Measurements from ENCODE around the gene DNAH3.
A peak's percentile ranks its signal among the peaks of the same experiment; 100 is the strongest.
"Not testable (repeated sequence)": the region's sequence is repeated elsewhere in the genome, so short reads cannot be mapped to it uniquely, and the experiment has no call there.

DNAH3 gene

DNA sequence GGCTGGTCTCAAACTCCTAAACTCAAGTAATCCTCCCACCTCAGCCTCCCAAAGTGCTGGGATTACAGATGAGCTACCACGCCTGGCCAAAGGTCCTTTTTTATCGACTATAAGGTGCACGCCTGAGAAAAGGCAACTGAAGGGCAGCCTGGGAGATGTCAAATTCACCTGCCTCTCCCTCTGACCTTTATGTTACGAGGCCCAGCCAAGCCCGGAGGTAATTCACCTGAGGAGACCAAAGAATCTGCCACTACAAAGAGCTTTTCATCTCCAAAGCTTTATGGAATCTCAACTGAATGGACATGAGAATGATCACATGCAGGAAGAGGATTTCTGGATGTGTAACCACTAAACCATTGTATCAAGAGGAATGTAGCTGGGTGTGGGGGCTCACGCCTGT, 212.9 kb downstream of the DNAH3 start:
- no peak for DNase-seq

DNA sequence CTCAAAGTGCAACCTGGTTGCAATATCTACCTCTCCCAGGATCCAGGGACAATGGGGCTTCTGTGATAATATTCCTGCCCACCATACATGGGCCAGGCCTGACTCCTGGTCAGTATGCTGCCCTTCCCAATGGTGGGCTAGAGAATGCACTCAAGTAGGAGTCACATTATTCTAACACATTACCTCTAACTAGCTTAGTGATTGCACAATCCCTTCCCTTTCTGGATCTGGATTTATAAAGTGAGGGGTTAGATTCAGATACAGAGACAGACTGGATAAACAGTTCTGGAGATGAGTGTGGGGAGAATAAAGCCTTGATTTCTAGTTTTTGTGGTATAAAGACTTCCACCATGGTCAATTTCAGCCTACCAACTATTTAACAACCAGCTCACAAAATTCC, 217.1 kb downstream of the DNAH3 start:
- no peak for DNase-seq

DNA sequence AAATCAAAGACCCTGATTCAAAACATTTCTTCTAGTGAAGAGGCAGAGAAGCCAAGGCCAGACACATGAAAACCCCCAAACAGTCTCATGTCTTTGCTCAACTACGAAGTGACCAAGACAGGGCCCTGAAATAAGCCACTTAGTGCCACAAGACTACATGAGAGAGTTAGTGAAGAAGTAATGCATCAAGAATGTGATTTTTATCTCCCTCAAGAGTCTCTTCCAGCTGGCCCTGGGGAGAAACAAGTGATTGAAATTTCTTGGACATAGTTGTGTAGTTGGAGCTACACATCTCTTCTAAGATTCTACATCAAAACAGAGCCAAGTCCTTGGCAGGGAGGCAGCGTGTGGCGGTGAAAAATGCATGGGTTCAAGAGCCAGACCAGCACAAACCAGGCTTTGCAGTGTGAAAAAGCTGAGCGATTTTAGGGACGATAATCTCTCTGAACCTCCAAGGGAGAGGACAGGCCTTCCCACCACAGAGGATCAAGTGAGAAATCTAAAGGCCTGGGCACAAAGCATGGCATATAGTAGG, 219.5 kb downstream of the DNAH3 start:
- DNase-seq: no peak

DNA sequence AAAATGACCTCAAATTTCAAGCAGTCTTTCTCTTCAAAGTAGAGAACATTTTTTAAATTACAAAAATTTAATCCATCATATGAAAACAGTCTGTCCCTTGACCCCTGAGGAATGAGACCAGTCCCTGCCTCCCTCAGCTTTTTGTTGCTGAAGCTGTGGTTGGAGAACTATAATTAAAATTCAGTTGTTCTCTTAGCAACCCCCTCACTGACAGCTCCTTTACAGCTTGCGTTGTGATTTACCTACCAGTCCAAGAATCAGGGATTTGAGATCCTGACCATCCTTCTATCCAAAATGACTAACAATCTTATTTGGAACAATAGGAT, 220.3 kb downstream of the DNAH3 start:
- DNase-seq: no peak

DNA sequence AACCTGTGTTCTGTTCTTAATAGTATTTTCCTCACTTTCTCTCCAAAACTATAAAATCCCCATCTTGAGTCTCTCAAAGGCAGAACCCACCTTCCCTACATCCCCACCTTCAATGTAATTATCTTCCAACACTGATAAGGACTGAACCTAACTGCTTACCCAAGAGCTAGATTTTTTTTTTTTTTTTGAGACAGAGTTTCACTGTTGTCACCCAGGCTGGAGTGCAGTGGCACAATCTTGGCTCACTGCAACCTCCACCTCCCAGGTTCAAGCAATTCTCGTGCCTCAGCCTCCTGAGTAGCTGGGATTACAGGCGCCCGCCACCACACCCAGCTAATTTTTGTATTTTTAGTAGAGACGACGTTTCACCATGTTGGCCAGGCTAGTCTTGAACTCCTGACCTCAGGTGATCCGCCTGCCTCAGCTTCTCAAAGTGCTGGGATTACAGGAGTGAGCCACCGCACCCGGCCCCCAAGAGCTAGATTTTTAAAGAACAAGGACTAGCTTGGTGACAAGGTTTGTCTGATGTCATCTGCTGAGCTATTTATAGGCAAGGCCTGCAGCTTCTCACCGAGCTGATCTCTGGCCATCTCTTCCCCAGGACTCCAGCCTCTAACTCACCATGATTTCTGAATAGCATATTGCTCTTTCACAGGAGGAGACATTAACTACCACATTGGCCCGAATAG, 220.8 kb downstream of the DNAH3 start:
- not testable (repeated sequence) for DNase-seq

DNA sequence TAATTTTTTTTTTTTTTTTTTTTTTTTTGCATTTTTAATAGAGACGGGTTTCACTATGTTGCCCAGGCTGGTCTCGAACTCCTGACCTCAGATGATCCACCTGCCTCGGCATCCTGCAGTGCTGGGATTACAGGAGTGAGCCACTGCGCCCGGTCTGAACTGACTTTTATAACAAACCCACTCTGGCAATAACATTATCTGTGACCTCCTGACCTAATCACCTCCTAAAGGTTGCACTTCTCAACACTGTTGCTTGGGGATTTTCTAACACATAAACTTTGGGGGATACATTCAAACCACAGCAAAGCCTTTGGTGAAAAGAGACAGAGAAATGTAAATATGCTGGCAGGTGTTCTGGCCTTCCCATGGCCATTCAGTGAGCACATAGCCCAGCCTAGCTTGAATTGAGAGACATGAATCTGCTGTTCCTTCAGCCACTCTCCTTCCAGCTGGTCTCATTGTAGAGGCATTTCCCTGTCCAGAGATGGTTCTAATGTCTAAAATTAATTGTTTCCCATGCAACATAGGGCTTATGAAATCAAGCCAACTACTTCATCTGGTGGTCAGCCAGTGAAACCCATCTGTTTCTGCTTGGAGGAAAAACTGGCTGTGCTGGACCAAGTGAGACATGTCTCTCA, 221.8 kb downstream of the DNAH3 start:
- no peak for DNase-seq

DNA sequence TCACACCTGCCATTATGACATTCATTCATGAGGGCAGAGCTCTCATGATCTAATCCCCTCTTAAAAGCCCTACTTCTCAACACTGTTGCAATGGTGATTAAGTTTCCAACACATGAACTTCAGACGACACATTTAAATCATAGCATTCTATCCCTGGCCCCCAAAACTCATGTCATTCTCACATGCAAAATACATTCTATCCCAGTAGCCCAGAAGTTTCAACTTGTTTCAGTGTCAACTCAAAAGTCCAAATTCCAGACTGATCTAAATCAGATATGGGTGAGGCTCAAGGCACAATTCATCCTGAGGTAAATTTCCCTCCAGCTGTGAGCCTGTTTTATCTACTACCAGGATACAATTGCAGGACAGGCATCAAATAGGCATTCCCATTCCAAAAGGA, 224.9 kb downstream of the DNAH3 start:
- DNase-seq: no peak

DNA sequence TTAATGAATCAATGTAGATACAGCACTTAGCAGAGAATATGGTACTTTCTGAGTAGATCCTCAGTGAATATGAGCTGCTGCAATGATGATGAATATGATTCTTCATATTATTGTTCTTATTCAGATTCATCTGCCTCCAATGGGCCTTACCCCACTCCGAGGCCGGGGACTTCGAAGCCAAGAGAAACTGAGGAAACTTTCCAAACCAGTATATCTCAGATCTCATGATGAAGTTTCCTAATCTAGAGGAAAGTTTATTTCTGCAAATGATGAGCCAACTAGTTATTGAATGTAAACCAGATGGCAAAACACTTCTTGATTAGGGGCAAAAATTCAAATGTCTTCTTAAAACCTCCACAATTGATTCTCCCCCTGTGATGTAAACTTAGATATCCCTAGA, 226.8 kb downstream of the DNAH3 start:
- DNase-seq: no peak

DNA sequence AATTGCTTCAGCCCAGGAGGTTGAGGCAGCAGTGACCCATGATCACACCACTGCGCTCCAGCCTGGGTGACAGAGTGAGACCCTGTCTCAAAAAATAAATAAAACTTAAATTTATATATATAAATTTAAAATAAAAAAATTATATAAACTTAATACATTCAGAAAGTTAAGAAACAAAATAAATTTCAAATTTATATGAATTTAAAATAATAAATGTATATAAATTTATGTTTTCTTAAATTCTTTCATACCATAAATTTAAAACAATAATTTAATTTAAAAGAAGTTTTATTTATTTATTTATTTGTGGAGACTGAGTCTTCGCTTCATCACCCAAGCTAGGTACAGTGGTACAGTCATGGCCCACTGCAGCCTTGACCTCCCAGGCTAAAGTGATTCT, 229.8 kb downstream of the DNAH3 start:
- no peak for DNase-seq

DNA sequence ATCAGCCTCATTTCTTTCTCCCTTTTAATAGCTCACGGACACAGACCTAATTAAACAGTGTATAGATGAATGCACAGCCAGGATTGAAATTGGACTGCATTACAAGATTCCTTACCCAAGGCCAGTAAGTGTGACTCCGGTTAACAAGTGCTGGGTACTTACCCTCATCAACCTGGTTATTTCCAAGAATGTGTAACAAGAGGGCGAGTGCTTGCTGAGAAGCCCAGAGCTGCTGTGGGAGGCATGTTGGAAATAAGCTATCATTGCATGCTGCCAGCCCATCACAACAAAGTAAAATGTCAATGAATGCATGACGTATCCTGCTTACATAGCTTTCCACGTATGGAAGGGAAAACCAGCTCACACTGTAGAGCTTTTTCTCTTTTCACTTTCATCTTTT, 230.6 kb downstream of the DNAH3 start:
- DNase-seq: no peak

DNA sequence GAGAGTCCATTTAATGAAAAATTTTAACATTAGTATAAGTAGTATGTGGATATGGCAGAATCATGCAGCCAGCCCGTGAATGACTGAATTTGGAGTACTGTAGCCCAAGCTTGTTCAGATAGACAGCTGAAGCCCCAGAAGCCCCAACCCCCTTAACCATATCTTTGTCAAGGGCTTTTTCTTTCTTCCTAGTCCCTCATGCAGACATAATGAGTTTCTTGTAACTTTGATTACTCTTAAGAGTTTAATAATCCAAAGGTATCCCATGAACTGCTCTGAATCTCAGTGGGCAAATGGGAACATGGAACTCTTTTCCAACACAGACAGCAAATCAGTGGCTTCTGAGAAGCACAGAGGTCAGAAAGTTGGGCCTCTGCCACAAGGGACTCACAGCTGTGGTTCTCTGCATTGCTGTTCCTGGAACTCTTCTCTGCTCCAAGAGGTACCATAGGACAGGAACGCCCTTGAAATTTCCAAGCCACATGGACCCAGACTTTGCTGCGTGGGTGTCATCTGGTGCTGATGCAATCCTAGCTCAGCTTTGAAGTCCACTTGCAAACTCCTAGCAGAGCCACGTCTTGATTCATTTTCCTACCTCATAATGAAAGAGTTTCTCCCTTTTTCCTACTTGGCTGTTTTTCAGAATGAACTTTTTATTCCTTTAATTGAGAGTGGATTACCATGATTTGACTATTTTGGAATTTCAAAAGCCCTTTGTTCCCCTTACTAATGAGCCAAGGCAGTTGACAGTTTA, 232.0 kb downstream of the DNAH3 start:
- DNase-seq: no peak

DNA sequence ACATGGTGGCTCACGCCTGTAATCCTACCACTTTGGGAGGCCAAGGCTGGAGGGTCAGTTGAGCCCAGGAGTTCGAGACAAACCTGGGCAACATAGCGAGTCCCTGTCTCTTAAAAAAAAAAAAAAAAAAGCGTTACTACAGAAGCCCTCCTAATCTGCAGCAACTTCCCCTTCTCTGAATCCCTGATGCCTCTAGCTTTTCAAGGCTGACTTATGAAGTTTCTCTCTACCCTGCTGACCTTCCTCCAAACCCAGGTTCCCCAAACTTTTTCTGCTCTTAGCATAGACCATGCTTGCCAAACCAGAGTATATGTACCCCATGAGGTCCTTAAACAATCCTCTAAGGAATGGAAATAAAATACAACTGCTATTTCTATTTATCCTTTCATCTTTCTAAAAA, 233.7 kb downstream of the DNAH3 start:
- no peak for DNase-seq

DNA sequence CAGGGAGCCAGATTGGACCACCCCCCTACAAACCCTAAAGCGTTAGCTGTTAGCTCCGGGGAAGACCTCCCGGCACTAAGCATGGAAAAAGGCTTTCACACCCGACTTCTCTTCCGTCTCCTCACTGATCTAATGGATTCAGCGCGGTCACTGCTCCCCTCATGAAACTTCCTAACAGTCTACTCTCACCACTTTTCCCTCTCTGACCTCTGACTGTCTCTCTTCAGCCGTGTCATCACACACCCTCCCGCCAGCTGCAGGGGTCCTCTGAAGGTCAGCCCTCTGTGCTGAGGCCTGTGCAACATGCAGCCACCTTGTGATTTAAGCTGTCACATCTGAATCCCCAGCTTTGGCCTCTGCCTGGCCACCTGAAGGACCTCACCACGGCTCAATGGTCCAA, 234.4 kb downstream of the DNAH3 start:
- DNase-seq: no peak

DNA sequence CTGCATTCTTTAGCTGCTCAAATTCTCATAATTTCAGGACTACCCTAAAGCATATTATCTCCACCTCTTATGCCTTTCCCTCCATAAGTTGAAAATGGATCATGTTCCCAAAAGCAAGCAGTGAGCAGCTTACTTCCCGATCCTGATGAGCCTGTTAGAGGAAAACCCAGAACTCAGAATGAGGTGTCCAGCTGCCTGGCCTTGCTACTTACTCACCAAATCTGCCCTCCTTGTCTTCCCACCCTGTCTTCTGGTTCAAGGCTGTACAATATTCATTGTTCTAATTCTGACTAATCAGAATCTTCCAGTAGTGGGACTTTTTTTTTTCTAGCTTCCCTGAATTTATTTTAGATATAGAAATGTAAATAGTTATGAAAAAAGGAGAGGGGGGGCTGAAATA, 239.3 kb downstream of the DNAH3 start:
- DNase-seq: no peak

DNA sequence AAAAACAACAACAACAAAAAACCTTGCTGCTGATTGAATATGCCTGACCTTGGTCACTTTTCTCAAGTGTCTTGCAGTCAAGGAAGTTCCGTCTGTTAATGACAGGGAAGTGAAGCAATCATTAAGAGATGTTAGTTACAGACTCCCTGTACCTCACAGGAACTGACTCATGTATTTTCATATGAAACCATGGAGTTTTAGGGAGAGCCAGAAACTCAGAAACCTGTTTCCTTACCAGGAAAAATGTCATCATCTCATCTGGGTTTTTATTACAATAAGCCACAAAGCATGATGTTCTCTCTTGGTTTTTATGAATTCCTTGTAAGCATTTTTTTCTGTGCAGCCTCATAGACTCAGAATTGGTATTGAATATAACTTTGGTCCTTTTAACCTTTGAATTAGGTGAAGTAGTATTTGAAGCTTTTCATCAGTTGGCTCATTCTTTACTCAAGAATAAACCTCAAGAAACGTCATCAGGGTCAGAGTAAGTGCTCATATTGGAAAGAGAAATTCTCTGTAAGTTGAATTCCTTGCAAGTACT, 239.8 kb downstream of the DNAH3 start:
- DNase-seq: no peak

DNA sequence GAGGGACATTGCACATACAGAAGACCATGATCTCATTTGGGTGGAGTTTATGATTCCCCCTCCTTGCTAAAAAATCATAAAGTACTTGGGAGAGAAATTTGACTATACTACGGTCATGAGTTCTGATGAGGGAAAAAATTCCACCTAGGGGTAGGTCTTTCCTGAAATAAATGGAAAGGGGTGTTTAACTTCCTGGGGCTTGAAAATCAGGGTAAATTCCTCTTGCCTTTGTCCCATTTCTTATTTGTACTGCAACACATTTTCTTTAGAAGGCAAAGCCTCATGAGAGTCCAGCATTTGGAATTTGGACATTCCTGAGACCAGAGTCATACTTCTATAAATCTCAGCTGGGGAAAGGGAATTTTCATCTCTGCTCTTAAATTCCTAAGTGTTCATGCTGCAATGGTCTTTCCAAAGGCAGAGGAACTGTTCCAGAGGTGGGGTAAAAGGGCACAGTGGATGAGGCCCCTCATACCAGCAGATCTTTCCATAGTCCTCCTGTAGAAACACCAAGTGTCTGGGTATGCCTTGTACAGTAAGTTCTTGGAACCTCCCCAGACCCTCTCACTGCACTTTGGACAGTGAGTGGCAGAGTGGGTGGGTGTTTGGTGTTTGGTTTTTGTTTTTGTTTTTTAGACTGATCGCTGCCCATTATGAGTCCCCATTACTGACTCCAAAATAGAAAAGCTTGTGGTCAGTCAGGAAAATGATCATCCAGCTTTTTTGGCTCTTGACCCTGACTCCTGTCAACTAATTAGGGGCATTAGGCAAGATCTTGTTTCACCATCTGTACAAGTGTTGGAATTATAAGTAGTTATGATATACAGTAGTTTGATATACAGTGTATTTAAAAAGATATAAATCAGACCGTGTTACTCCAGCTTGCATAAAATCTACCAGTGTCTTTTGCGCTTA, 244.0 kb downstream of the DNAH3 start:
- DNase-seq: no peak

DNA sequence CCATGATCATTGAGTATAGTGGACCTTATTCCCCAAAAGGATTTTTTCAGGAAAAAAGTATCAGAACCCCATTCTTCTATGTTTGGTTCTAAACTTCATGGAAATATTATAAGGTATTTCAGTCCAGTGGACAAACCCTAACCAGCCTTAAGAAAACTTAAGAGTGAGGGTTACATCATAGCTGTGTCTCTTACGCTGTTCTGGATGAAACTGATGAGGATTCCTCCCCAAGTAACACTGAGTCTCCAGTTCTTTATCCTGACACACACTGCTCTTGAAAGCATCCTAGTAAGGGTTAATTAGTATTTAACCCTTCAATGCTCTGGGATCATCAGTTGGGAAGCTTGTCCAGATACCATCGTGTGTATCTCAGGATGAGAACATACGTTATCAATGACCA, 245.1 kb downstream of the DNAH3 start:
- DNase-seq: no peak

DNA sequence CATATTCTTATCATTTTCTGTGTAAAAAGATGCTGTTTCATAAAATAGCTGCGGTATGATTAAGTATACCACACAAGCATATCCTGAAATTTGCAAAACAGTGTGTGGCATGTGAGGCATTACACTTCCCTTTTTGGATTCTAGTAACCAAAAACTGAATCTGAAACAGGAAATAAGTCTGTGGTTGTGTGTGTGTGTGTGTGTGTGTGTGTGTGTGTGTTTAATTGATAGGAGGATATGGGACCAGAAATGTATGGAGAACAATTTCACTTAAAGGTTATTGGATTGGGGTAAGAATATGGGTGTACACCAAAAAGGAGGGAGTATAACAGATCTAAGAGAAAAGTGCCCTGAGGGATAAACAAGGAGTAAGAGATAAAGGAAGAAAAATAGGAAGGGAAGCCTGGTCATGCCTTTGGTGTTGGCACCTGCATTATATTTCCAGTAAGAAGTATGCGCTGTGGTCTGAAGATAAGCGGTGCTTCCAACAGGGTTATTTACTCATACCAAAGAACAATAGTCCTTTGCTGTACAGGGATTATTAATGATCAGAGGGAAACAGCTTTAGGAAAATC, 246.1 kb downstream of the DNAH3 start:
- peak; percentile 67 for DNase-seq

DNA sequence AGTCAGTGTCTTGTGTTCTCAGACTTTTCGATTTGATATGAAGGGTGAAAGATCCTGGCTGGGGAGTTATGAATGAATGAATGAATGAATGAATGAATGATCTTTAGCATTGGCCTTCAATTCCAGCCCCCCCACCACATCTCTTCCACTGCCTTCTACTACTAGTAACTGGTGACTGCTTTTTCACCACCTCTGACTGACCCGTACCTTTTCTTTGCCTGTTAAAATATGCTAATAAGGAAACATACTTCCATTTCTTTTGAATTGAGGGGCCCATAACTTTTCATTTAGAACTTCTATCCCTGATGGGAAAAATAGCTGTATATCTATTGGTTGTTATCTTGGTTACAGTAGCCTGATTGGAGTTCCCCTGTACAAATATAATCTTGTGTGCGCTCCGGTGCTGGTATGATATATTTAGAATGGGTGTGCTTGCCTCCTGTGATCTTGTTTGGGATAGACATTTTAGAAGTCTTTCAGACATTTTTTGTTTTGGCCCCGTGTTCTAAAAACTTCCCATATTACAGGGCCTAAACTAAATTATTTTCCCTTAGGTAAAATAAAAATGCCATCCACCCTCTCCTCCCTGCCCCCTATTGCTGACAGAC, 246.6 kb downstream of the DNAH3 start:
- no peak for DNase-seq

DNA sequence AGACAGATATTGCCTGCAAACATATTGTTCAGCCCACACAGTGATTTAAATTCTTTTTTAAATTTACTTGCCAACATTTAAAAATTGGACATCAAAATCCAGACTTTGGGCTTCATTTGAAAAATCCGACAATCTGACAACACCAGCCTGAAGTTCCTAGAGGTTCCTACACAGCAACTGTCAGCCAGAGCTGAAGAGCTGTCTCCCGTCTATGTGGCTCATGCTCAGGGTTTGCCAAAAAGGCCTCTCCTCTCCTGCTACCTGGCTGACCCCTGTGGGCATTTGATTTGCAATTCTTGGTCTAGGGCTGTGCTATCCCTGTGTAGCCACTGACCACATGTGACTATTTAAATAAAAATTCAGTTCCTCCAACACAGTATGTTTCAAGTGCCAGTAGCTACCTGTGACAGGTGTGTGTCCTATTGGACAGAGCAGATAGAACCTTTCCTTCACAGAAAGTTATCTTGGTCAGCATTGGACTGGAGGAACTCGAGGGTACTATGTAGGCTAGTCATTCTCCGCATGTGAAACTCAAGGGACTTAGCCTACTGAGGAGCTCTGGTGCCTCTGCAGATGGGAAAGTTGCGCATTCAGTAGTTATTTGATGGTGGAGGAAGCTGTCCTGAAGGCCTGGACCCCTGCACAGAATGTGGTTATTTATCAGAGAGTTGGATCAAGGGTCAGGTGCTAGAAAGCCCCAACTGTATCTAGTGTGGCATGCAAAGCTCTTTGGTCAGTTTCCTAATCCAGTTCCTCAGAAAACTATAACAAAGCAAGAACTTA, 247.3 kb downstream of the DNAH3 start:
- DNase-seq: no peak

DNA sequence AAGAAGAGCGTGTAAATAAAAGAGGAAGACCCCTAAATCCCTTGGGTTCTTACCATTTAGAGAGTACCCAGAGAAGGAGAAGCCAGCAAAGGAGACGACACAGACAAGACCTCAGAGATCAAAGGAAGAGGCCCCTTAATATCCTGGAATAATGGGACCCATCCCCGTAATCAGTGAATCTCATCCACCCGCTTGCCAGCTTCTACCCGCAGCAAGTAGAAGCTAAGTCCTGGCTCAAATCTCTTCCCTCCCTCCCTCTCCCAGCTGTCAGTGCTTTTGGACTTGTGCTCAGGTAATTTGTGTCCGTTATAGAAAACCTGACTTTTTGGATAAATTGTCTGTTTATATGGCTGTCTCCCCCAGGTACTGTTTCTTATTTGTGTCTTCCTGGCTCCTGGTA, 248.2 kb downstream of the DNAH3 start:
- no peak for DNase-seq

All from DMS153 (cell line).